Activated naive CD8-positive, alpha-beta T cell treated with anti-CD3 and anti-CD28 coated beads, Interleukin-2, amount 50 U/mL, for 24 hours (primary cell): ENCODE measurements around the gene FSTL3.
"Not testable (repeated sequence)": the region's sequence is repeated elsewhere in the genome, so short reads cannot be mapped to it uniquely, and the experiment has no call there.

ENCODE experiments used
- ATAC-seq: fragments of 150-1000 bp; cut with Tn5 transposase; one replicate; pipeline ENCODE4 v1.10.0; 2021
- DNase-seq: peaks from one replicate; pipeline ENCODE4 v3.0.0; 2021
- H3K27ac Mint-ChIP-seq: one replicate; pipeline ENCODE4 v1.8.0; 2021; ENCODE audit warnings: mild to moderate bottlenecking, mixed read lengths
- H3K27me3 Mint-ChIP-seq: one replicate; pipeline ENCODE4 v1.8.0; 2021; ENCODE audit warnings: mixed read lengths
- H3K36me3 Mint-ChIP-seq: one replicate; pipeline ENCODE4 v1.8.0; 2021; ENCODE audit warnings: low read depth, mixed read lengths
- H3K4me1 Mint-ChIP-seq: one replicate; pipeline ENCODE4 v1.8.0; 2021; ENCODE audit warnings: mixed read lengths
- H3K4me3 Mint-ChIP-seq: one replicate; pipeline ENCODE4 v1.8.0; 2021; ENCODE audit warnings: mild to moderate bottlenecking, moderate library complexity, mixed read lengths
- H3K9me3 Mint-ChIP-seq: one replicate; pipeline ENCODE4 v1.8.0; 2021; ENCODE audit warnings: mixed read lengths

FSTL3 gene

DNA sequence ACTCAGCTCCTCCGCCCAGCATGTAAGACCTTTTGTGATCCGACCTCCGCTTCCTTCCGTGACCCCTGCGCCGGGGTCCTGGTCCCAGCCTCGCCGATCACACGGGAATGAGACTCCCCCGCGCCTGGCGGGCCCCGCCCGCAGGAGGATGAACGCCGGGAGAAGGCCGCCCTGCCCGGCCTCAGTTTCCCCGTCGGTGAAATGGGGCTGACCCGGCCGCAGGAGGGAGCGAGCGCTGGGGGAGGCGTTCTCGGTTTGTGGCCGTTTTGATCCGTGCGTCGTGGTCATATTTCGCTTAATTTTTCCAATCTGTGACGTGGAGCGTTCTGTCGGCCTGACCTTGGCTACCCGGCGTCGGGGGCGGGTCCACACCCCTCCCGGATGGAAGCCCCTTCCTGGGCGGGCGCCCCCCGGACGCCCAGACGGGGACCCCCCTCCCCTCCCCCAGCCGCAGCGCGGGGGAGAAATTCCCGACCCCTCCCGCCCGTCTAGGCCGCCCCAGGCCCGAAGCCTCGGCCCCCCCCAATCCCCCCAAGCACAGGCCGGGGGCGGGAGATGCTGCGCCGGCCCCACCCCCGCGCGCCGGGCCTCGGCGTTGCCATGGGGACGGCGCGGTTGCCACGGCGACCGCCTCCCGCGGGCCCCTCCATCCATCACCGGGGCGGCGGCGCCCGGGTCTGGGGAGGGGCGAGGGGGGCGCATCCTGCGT is 43.6 kb downstream of the FSTL3 start:
- Mint-ChIP-seq H3K9me3 (no peaks in the 10 kb centered on the region), H3K36me3 (no peaks in the 10 kb centered on the region), H3K4me3 (no peak overlapping the region), H3K27ac (no peak overlapping the region), H3K4me1 (no peaks in the 10 kb centered on the region), H3K27me3 (peaks cover 15% of the 10 kb centered on the region)
- ATAC-seq (no peak), DNase-seq (no peak)

DNA sequence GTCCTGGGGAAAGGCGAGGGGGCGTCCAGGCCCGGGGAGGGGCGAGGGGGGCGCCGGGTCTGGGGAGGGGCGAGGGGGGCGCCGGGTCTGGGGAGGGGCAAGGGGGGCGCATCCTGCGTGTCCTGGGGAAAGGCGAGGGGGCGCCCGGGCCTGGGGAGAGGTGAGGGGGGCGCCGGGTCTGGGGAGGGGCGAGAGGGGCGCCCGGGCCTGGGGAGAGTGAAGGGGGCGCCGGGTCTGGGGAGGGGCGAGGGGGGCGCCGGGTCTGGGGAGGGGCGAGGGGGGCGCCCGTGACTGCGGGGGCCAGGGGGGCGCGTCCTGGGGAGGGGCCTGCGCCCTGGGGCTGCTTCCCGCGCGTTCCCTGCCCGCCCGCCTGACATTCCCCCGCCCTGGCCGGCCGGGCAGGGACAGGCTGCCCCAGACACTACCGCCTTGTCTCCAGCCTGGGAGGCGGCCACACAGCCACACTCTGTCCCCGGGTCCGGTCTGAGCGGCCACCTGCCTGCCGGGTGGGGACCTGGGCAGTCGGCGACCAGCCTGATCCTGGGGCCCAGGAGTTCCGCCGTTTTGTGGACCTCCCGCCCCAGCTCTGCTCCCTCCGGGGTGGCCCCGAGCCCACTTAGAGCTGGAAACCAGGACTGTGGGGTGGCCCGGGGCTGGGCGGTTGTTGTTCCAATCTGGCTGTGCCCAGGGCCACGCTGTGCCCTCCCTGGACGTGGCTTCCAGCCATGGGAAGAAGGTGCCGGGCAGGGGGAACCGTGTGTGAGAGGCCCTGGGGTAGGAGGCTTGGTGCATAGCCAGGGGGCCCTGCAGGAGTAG is 44.4 kb downstream of the FSTL3 start:
- no peak overlapping the region for H3K4me3 Mint-ChIP-seq
- no peaks in the 10 kb centered on the region for H3K9me3 Mint-ChIP-seq
- H3K36me3 Mint-ChIP-seq: no peaks in the 10 kb centered on the region
- no peak overlapping the region for H3K27ac Mint-ChIP-seq
- H3K4me1 Mint-ChIP-seq: no peaks in the 10 kb centered on the region
- DNase-seq (no peak), ATAC-seq (no peak)
- H3K27me3 Mint-ChIP-seq: peaks cover 13% of the 10 kb centered on the region

DNA sequence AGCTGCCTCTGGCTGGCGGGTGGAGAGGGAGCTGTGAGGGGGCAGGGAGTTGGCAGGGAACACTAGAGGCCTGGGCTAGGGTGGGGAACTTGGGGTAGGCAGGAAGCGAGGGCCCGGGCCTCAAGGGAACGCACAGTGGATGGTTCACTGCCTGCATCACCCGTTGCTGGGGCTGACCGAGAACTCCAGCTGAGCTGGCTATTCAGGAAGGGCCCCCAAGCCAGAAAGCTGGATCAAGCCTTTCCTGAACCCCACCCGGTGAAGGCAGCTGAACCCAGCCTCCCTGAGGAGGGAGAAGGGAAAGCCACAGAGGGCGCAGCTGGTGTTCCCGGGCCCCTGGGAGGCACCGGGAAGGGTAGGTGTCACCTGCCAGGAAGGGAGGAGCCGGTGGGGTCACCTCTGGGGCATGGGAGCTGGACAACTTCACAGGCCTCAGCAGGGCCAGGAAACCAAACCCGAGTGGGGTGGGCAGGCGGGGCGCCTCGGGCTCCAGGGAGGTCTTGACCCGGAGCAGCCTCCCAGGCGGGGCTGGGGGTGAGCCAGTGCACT is 46.4 kb downstream of the FSTL3 start:
- H3K4me3 Mint-ChIP-seq: no peak overlapping the region
- H3K27ac Mint-ChIP-seq: no peak overlapping the region
- no peaks in the 10 kb centered on the region for H3K4me1 Mint-ChIP-seq
- ATAC-seq (no peak), DNase-seq (no peak)
- H3K27me3 Mint-ChIP-seq: peaks cover 10% of the 10 kb centered on the region
- H3K36me3 Mint-ChIP-seq: no peaks in the 10 kb centered on the region
- no peaks in the 10 kb centered on the region for H3K9me3 Mint-ChIP-seq

DNA sequence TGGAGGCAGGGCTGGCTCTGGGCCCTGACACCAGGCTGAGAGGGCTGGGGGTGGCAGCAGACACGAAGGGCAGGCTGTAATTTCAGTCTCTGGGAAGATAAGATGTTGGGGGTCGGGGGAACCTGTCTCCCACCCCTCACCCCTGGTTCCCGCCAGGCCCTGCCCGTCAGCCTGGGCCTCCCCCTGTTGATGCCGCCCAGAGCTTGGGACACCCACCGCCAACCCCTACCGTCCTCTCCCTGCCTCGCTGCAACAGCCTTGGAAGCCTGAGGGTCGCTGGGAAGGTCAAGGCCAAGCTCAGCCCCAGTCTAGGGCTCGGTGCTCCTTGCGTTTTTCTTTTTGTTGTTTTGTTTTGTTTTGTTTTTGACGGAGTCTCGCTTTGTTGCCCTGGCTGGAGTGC is 47.1 kb downstream of the FSTL3 start:
- peaks cover 6% of the 10 kb centered on the region for H3K27me3 Mint-ChIP-seq
- H3K4me3 Mint-ChIP-seq: no peak overlapping the region
- DNase-seq (no peak), ATAC-seq (no peak)
- H3K27ac Mint-ChIP-seq: no peak overlapping the region
- no peaks in the 10 kb centered on the region for H3K4me1 Mint-ChIP-seq
- H3K9me3 Mint-ChIP-seq: no peaks in the 10 kb centered on the region
- H3K36me3 Mint-ChIP-seq: no peaks in the 10 kb centered on the region

DNA sequence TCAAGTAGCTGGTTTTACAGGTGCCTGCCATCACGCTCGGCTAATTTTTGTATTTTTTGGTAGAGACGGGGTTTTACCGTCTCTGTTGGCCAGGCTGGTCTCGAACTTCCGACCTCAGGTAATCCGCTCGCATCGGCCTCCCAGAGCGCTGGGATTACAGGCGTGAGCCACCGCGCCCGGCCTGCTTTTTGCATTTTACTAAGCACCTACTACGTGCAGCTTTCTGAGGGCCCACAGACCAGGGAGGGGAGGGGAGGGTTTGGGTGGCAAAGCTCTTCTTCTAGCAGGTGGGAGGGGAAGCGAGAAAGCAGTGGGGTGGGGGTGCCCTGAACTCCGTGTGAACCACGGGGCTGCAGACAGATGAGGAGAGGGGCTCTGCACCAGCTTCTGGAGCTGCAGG is 47.5 kb downstream of the FSTL3 start:
- Mint-ChIP-seq H3K27me3 (peaks cover 3% of the 10 kb centered on the region), H3K36me3 (no peaks in the 10 kb centered on the region), H3K9me3 (no peaks in the 10 kb centered on the region), H3K27ac (no peak overlapping the region), H3K4me1 (no peaks in the 10 kb centered on the region), H3K4me3 (no peak overlapping the region)
- DNase-seq (no peak), ATAC-seq (no peak)

DNA sequence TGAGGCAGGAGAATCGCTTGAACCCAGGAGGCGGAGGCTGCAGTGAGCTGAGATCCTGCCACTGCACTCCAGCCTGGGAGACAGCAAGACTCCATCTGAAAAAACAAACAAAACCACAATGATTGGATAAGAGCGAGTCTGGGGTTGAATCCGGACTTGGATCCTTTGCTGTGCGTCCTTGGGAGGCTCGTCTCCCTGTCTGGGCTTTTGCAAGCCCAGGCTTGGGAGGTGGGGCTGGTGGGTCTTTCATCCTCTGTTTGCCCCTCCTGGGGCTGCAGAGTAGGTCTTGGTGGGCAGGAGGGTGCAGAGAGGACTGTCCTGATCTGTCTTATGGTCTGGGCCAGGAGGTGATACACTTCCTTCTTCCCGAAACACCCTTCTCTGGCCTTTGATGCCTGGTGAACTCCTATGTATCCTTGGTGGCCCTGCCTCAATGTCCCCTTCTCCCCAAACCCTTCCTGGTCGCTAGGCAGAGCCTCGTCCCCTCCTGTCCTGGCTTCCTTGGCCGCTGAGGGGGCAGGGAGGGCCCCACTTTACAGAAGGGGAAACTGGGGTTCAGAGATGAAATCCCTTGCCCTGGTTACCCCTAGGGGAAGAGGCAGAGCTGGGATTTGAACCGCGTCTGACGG is 49.4 kb downstream of the FSTL3 start:
- H3K9me3 Mint-ChIP-seq: no peaks in the 10 kb centered on the region
- ATAC-seq (no peak), DNase-seq (no peak)
- no peaks in the 10 kb centered on the region for H3K36me3 Mint-ChIP-seq
- H3K4me1 Mint-ChIP-seq: no peaks in the 10 kb centered on the region
- H3K27me3 Mint-ChIP-seq: peaks cover 3% of the 10 kb centered on the region
- no peak overlapping the region for H3K4me3 Mint-ChIP-seq
- no peak overlapping the region for H3K27ac Mint-ChIP-seq

DNA sequence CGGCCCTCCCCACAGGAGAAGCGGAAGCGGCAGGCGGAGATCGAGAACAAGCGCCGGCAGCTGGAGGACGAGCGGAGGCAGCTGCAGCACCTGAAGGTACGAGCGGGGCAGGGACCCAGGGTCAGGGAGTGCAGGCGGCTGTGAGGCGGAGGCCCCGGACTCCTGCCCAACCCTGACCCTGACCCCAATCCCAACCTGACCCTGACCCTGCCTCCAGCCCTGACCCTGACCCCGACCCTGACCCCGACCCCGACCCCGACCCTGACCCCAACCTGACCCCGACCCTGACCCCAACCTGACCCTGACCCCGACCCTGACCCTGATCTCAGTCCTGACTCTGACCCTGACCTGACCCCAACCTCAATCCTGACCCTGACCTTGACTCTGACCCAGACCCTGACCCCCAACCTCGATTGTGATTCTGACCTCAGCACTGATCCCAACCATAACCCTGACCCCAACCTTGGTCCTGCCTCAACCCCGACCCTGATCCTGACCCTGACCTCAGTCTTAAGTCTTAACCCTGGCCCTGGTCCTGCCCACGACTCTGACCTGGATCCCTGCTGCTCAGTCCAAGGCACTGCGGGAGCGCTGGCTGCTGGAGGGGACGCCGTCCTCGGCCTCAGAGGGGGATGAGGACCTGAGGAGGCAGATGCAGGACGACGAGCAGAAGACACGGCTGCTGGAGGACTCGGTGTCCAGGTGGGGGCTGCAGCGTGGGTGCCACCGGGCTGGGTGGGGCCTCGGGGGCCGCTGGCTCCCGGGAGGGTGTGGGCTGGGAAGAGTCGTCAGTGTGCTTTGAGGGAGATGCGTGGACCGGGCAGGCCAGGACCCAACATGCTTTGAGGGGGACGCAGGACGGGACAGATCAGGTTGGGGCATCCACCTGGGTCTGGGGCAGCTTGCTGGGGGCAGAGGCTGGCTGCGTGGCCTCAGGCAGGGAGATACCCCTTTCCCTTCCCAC is 51.1 kb downstream of the FSTL3 start:
- Mint-ChIP-seq H3K36me3 (no peaks in the 10 kb centered on the region), H3K9me3 (no peaks in the 10 kb centered on the region), H3K27ac (no peak overlapping the region), H3K27me3 (no peaks in the 10 kb centered on the region), H3K4me1 (no peaks in the 10 kb centered on the region), H3K4me3 (no peak overlapping the region)
- no peak for DNase-seq
- no peak for ATAC-seq

DNA sequence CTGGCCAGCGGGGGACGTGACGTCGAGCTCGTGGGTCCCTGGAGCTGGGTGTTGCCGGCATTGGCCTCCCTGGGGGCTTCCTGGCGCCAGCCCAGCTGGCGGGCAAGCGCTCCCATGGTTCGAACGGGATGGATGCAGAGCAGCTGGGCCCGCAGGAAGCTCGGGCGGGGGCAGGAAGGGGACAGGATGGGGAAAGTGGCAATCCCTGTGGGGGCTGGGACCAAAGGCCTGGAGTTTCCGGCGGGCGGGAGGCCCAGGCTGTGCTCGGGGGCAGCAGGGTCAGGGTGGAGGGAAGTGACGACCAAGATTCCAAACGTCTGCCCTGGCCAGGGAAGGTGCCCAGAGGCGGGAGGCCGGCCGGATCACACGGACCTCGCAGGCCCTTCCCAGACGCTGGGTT is 51.8 kb downstream of the FSTL3 start:
- DNase-seq (no peak), ATAC-seq (no peak)
- H3K9me3 Mint-ChIP-seq: no peaks in the 10 kb centered on the region

DNA sequence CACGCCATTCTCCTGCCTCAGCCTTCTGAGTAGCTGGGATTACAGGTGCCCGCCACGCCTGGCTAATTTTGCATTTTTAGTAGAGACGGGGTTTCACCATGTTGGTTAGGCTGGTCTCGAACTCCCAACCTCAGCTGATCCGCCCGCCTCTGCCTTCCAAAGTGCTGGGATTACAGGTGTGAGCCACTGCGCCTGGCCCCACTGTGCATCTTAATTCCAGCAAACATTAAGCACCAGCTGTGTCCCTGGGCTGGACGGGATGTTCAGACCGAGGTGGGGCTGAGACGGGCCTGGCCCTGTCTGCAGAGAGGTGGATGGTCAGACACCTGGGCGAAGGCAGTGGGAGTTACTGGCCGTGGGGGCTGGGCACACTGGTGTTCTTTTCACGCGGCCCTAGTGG is 53.4 kb downstream of the FSTL3 start:
- not testable (repeated sequence) for H3K27me3 Mint-ChIP-seq, H3K4me1 Mint-ChIP-seq, H3K36me3 Mint-ChIP-seq, H3K27ac Mint-ChIP-seq, ATAC-seq, DNase-seq, H3K9me3 Mint-ChIP-seq, H3K4me3 Mint-ChIP-seq

More for the DNA sequence above, 51.8 kb downstream of the FSTL3 start:
- Mint-ChIP-seq H3K4me3 (no peak overlapping the region), H3K4me1 (peaks cover 2% of the 10 kb centered on the region), H3K27ac (no peak overlapping the region), H3K27me3 (no peaks in the 10 kb centered on the region), H3K36me3 (no peaks in the 10 kb centered on the region)

DNA sequence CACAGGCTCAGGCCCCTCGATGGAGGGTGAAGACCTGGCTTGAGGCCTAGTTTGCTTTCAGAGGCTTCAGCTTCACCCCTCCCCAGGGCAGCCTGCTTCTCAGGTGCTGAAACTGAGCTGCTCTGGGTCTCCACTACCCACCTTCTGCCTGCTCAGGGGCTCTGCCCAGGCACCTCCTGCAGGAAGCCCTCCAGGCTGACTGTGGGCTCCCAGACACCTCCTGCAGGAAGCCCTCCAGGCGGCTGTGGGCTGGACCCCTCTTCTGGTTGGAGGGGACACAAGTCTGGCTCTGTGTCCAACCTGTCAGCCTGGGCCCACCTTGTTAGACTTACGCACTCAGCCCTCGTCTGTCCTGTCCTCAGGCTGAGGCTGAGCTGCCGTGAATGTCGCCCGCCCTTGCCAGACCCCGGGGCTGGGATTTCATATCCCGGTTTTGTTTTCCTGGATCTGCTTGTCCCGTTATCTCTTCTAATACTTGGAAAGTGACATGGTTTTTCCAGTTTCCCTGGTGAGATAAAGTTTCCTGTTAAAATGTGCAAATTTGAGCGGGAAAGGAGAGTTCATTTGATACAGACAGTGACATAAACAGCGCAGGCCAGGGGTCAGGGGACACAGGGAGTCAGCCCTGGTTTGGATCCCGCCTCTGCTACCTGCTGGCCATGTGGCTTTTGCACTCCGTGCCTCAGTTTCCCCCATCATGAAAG is 53.9 kb downstream of the FSTL3 start:
- ATAC-seq (no peak), DNase-seq (no peak)
- Mint-ChIP-seq H3K4me3 (no peak overlapping the region), H3K4me1 (peaks cover 9% of the 10 kb centered on the region), H3K27ac (no peak overlapping the region), H3K9me3 (no peaks in the 10 kb centered on the region), H3K36me3 (no peaks in the 10 kb centered on the region), H3K27me3 (no peaks in the 10 kb centered on the region)

DNA sequence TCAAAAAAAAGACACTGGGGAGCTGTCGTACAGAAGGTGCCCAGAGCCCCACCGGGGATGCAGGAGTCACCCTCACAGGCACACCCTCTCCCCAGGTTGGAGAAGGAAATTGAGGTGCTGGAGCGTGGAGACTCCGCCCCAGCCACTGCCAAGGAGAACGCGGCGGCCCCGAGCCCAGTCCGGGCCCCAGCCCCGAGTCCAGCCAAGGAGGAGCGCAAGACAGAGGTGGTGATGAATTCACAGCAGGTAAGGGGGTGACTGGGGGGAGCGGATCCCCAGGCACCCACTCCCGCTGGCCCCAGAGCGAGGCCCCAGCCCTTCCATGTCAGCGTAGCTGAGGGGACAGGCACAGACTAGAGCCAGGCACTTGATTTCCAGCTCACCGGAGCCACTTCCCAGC is 54.8 kb downstream of the FSTL3 start:
- DNase-seq (no peak), ATAC-seq (no peak)
- no peaks in the 10 kb centered on the region for H3K27me3 Mint-ChIP-seq
- peaks cover 9% of the 10 kb centered on the region for H3K4me1 Mint-ChIP-seq
- no peak overlapping the region for H3K27ac Mint-ChIP-seq
- H3K4me3 Mint-ChIP-seq: no peak overlapping the region
- no peaks in the 10 kb centered on the region for H3K9me3 Mint-ChIP-seq
- no peaks in the 10 kb centered on the region for H3K36me3 Mint-ChIP-seq

DNA sequence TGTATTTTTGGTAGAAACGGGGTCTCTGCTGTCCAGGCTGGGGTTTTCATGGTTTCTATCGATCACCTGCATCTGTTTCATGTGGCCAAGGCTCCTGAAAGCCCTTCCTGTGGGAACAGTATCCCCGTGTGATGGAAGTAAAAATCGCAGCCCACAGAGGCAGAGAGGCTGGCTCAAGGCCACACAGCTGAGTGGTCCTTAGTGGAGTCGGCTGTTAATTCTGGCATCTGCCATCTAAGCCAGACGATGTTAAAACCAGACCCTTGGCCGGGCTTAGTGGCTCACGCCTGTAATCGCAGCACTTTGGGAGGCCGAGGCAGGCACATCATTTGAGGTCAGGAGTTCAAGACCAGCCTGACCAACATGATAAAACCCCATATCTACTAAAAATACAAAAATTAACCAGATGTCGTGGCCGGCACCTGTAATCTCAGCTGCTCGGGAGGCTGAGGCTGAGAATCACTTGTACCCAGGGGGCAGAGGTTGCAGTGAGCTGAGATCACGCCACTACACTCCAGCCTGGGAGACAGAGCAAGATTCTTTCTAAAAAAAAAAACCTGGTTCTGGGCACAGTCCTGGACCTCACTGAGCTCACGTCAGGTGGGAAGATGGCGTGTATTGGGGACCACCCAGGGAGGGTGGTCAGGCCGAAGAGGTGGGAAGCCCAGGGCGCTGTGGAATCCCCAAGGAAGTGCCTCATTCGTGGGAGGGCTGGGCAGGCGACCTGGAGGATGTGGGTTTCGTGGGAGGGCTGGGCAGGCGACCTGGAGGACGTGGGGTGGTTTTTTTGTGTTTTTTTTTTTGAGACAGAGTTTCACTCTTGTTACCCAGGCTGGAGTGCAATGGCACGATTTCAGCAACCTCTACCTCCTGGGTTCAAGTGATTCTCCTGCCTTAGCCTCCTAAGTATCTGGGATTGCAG is 56.2 kb downstream of the FSTL3 start:
- Mint-ChIP-seq H3K27ac (no peak overlapping the region), H3K4me1 (peaks cover 9% of the 10 kb centered on the region)
- no peak for ATAC-seq

More for the DNA sequence above, 56.2 kb downstream of the FSTL3 start:
- DNase-seq: no peak
- Mint-ChIP-seq H3K9me3 (no peaks in the 10 kb centered on the region), H3K4me3 (no peak overlapping the region), H3K27me3 (peaks cover 2% of the 10 kb centered on the region), H3K36me3 (no peaks in the 10 kb centered on the region)
